ENCODE results near the gene RASGRF2.

GRCh38 chr5:81065492-81065891 lies 105.3 kb downstream of the RASGRF2 start:
- TF ChIP-seq RAD21 (conservative IDR thresholded peaks at IDR 0.05) (no peak), CTCF (IDR thresholded peaks at IDR 0.05; ENCODE audit: poor library complexity, severe bottlenecking) (no peak), POLR2AphosphoS5 (IDR thresholded peaks at IDR 0.05) (no peak), EP300 (conservative IDR thresholded peaks at IDR 0.05; ENCODE audit: poor library complexity, severe bottlenecking) (no peak), MXI1 (conservative IDR thresholded peaks at IDR 0.05; ENCODE audit: poor library complexity, severe bottlenecking) (no peak)
